Suprapubic skin (tissue), 4 donors: ENCODE data around the gene SLC15A4.

Experiments
- EP300 ChIP-seq: sonication (generic); formaldehyde crosslinking; IDR thresholded peaks from one replicate; pipeline ENCODE4 v1.6.1; 2017; ENCODE audit warnings: antibody characterized with exemption
- POLR2A ChIP-seq, 2 donors: fragments of 450-650 bp; IDR thresholded peaks; one replicate each; pipeline ENCODE4 v1.6.1; 2017; ENCODE audit warnings: antibody characterized with exemption in 2 of 2, mild to moderate bottlenecking in 2 of 2, moderate library complexity in 2 of 2
- POLR2AphosphoS5 ChIP-seq, 3 donors: sonication (generic); formaldehyde crosslinking; IDR thresholded peaks; one replicate each; pipeline ENCODE4 v1.6.1; 2017; ENCODE audit warnings: antibody characterized with exemption in 3 of 3
- TF ChIP-seq, protein P1 (sequence below), 2 donors: fragments of 200-600 bp in 1 of 2; fragments of 450-650 bp in 1 of 2; sonication (generic) in 1 of 2; IDR thresholded peaks; one replicate each; pipeline ENCODE4 v1.5.1; 2016 to 2019; ENCODE audit warnings: antibody characterized with exemption in 2 of 2, mild to moderate bottlenecking in 1 of 2, moderate library complexity in 1 of 2

DNA sequence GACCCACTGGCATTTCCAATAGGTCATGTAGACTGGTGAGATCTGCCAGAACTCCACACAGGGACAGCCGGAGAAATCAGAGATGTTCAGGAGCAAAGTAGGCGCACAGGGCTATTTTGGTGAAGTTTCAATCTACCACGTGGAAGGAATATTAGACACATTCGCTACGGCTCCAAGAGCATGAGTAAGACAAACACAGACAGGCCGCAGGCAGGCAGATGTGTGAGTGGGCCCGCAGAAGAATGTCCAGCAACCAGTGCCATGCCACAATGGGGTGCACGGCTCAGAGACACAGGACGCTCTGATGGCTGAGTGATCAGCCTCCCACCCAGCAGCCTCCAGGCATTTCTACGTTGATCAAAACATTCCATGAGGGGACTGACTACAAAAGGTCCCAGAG is 10.4 kb downstream of the SLC15A4 start:
- TF ChIP-seq, protein P1, sequence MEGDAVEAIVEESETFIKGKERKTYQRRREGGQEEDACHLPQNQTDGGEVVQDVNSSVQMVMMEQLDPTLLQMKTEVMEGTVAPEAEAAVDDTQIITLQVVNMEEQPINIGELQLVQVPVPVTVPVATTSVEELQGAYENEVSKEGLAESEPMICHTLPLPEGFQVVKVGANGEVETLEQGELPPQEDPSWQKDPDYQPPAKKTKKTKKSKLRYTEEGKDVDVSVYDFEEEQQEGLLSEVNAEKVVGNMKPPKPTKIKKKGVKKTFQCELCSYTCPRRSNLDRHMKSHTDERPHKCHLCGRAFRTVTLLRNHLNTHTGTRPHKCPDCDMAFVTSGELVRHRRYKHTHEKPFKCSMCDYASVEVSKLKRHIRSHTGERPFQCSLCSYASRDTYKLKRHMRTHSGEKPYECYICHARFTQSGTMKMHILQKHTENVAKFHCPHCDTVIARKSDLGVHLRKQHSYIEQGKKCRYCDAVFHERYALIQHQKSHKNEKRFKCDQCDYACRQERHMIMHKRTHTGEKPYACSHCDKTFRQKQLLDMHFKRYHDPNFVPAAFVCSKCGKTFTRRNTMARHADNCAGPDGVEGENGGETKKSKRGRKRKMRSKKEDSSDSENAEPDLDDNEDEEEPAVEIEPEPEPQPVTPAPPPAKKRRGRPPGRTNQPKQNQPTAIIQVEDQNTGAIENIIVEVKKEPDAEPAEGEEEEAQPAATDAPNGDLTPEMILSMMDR (IDR thresholded peaks at IDR 0.05): no peak
- TF ChIP-seq POLR2AphosphoS5 (IDR thresholded peaks at IDR 0.05) (no peak), POLR2A (IDR thresholded peaks at IDR 0.05) (no peak), EP300 (no peak)
